Hepatocyte (in vitro differentiated cells): Measurements from ENCODE around the gene NXPE4. TPM values are rescaled to one million over a fixed set of nuclear protein-coding genes. Genes with fewer than 3 reads are reported as not detected.

Experiments used
- polyA plus RNA-seq: library from polyadenylated mRNA; unstranded; fragments of >200 nt; fragmentation: Nextera tagmentation; extraction: Ambion mirVana; gene quantifications from 2 replicates; pipeline ENCODE4 v1.2.1, GENCODE V29; 2016
- small RNA-seq: library from RNA; depleted of rRNA; stranded (forward); fragments of <200 nt; gene quantifications from one replicate; pipeline ENCODE3, GENCODE V24; 2014
- total RNA-seq: library from RNA; depleted of rRNA; stranded (reverse); fragments of >200 nt; gene quantifications from 2 replicates; pipeline ENCODE4 v1.2.3, GENCODE V29; 2014

Gene NXPE4
- total and polyA plus RNA-seq, 2 experiments from 2014 or later: 0.10 to 0.57 TPM

Small RNA genes within 50 kb of the gene (small RNA-seq; reads per million reads assigned to genes)
- not detected for gene RF01210

Other genes starting within 250 kb of the NXPE4 start
- 8.1 and 9.4 TPM in 2 replicates for gene C11orf71, start 195.3 kb downstream of the NXPE4 start, total RNA-seq
- gene C11orf71, start 195.3 kb downstream of the NXPE4 start, polyA plus RNA-seq: 6.4 and 10.2 TPM in 2 replicates
- 49.2 and 53.8 TPM in 2 replicates for gene RBM7, start 195.1 kb downstream of the NXPE4 start, total RNA-seq
- gene RBM7, start 195.1 kb downstream of the NXPE4 start, polyA plus RNA-seq: 36.2 and 38.2 TPM in 2 replicates
- 84.4 and 124 TPM in 2 replicates for gene REXO2, start 156.3 kb downstream of the NXPE4 start, total RNA-seq
- gene REXO2, start 156.3 kb downstream of the NXPE4 start, polyA plus RNA-seq: 160 and 187 TPM in 2 replicates
- 0.90 and 3.3 TPM in 2 replicates for gene NXPE1, start 35.9 kb downstream of the NXPE4 start, total RNA-seq
- gene NXPE1, start 35.9 kb downstream of the NXPE4 start, polyA plus RNA-seq: 0.61 TPM in 1 of 2 replicates, not detected in the other
- 0.07 and 0.52 TPM in 2 replicates for gene NXPE2, start 82.7 kb upstream of the NXPE4 start, total RNA-seq
- not detected in 2 replicates for gene NXPE2, start 82.7 kb upstream of the NXPE4 start, polyA plus RNA-seq